ENCODE measurements around the gene STX8.

DNA sequence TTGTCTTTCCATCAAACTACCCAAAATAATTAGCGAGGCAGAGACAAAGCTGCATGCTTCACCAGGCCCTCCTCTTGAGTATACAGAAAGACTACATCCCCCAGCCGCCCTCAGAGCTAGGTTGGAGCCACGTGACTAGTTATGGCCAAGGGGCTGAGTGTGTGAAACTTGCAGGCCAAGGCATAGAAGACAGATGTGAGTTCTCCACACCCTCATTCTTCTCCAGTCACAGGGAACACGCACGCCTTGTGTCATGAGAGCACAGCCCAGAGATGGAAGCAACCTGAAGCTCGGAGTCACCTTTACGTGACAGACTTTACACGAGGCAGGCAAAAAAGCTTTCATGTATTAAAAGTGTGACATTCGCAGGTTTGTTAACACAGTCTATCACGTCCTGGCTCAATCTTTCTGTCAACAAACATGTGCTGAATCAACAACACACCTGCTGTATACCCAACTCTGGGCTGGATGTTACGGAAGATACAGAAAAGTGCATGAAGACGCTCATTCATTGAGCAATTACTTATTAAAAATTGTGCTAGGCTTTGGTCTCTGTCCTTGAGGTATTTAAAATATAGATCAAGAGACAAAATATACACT is 38.3 kb downstream of the STX8 start:
- no peak for TF ChIP-seq HMG20A (CRISPR knock-in tag; conservative IDR thresholded peaks at IDR 0.05)
- TF ChIP-seq GABPA (tag; conservative IDR thresholded peaks at IDR 0.05; ENCODE audit: low read depth): no peak
- no peak for TF ChIP-seq ZNF232 (CRISPR knock-in tag; IDR thresholded peaks at IDR 0.05)
- no peak for TF ChIP-seq HDGF (IDR thresholded peaks at IDR 0.05)
- no peak for TF ChIP-seq POLR2AphosphoS2 (IDR thresholded peaks at IDR 0.05; ENCODE audit: low read length)
- TF ChIP-seq, protein P1, sequence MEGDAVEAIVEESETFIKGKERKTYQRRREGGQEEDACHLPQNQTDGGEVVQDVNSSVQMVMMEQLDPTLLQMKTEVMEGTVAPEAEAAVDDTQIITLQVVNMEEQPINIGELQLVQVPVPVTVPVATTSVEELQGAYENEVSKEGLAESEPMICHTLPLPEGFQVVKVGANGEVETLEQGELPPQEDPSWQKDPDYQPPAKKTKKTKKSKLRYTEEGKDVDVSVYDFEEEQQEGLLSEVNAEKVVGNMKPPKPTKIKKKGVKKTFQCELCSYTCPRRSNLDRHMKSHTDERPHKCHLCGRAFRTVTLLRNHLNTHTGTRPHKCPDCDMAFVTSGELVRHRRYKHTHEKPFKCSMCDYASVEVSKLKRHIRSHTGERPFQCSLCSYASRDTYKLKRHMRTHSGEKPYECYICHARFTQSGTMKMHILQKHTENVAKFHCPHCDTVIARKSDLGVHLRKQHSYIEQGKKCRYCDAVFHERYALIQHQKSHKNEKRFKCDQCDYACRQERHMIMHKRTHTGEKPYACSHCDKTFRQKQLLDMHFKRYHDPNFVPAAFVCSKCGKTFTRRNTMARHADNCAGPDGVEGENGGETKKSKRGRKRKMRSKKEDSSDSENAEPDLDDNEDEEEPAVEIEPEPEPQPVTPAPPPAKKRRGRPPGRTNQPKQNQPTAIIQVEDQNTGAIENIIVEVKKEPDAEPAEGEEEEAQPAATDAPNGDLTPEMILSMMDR (IDR thresholded peaks at IDR 0.05 in 2 of 3, conservative IDR thresholded peaks at IDR 0.05 in 1 of 3; ENCODE audit: insufficient read depth in 2 of 3, low read depth in 1 of 3, low read length in 3 of 3): no peak
- no peak for TF ChIP-seq HDAC2 (IDR thresholded peaks at IDR 0.05)
- no peak for TF ChIP-seq MCM3 (IDR thresholded peaks at IDR 0.05)
